Mesendoderm (in vitro differentiated cells): ENCODE results near the gene SMAD5.

Source experiments
- DNase-seq: peaks from one replicate; pipeline ENCODE4 v3.0.0; 2013
- H2AK5ac ChIP-seq: 2 replicates; pipeline ENCODE4 v1.6.1; 2013; ENCODE audit warnings: low read length, inconsistent platforms
- H2BK120ac ChIP-seq: 2 replicates; pipeline ENCODE4 v1.6.1; 2013; ENCODE audit warnings: low read depth, mild to moderate bottlenecking, low read length, moderate library complexity, mixed read lengths
- H2BK15ac ChIP-seq: replicated peaks from 2 replicates; pipeline ENCODE4 v1.6.1; 2013; ENCODE audit warnings: low read depth, mild to moderate bottlenecking, moderate library complexity
- H2BK5ac ChIP-seq: 2 replicates; pipeline ENCODE4 v1.6.1; 2013; ENCODE audit warnings: low read length, inconsistent platforms
- H3K18ac ChIP-seq: 2 replicates; pipeline ENCODE4 v1.6.1; 2013; ENCODE audit warnings: mild to moderate bottlenecking, low read length, mixed read lengths
- H3K23ac ChIP-seq: one replicate; pipeline ENCODE4 v1.6.1; 2013; ENCODE audit warnings: low read length
- H3K27ac ChIP-seq: 2 replicates; pipeline ENCODE4 v1.5.1; 2013; ENCODE audit warnings: low read depth, mild to moderate bottlenecking, inconsistent platforms, low read length, moderate library complexity
- H3K27me3 ChIP-seq: 2 replicates; pipeline ENCODE4 v1.6.1; 2013; ENCODE audit warnings: low read length, control low read depth, mild to moderate bottlenecking, inconsistent platforms; ENCODE audit not compliant: insufficient read depth, poor library complexity
- H3K36me3 ChIP-seq: 2 replicates; pipeline ENCODE4 v1.6.1; 2013; ENCODE audit warnings: low read length, inconsistent platforms; ENCODE audit not compliant: control insufficient read depth, insufficient read depth
- H3K4ac ChIP-seq: one replicate; pipeline ENCODE4 v1.6.1; 2013; ENCODE audit warnings: low read depth, mild to moderate bottlenecking, low read length, moderate library complexity
- H3K4me1 ChIP-seq: 2 replicates; pipeline ENCODE4 v1.6.1; 2013; ENCODE audit warnings: low read depth, low read length, inconsistent platforms; ENCODE audit not compliant: control insufficient read depth
- H3K4me2 ChIP-seq: 2 replicates; pipeline ENCODE4 v1.6.1; 2013; ENCODE audit warnings: low read length
- H3K4me3 ChIP-seq: 2 replicates; pipeline ENCODE4 v1.5.1; 2013; ENCODE audit warnings: mild to moderate bottlenecking, low read length
- H3K56ac ChIP-seq: one replicate; pipeline ENCODE4 v1.6.1; 2013; ENCODE audit warnings: low read length
- H3K79me1 ChIP-seq: 2 replicates; pipeline ENCODE4 v1.6.1; 2013; ENCODE audit warnings: low read length, inconsistent platforms
- H3K79me2 ChIP-seq: 2 replicates; pipeline ENCODE4 v1.6.1; 2013; ENCODE audit warnings: mild to moderate bottlenecking, low read length; ENCODE audit not compliant: control insufficient read depth, insufficient read depth
- H3K9ac ChIP-seq: 2 replicates; pipeline ENCODE4 v1.6.1; 2013; ENCODE audit warnings: low read length, inconsistent platforms
- H4K5ac ChIP-seq: one replicate; pipeline ENCODE4 v1.6.1; 2013; ENCODE audit warnings: low read length
- H4K8ac ChIP-seq: one replicate; pipeline ENCODE4 v1.6.1; 2013; ENCODE audit warnings: low read depth, mild to moderate bottlenecking, control low read depth, low read length, moderate library complexity
- WGBS: extraction: QIAGEN DNeasy Blood & Tissue Kit; methylation state at CpG from one replicate; pipeline ENCODE4 v1.1.7; 2013; ENCODE audit warnings: low lambda C conversion rate, missing lambda C conversion rate; ENCODE audit not compliant: insufficient coverage; ENCODE audit errors: extremely low coverage; 5-methylcytosine and 5-hydroxymethylcytosine counted together

The SMAD5 gene

GRCh38 chr5:136108766-136109165 lies 23.9 kb upstream of the SMAD5 start:
- H2BK5ac ChIP-seq = no peak overlapping the region
- DNase-seq = no peak
- H3K4me1 ChIP-seq = peaks cover 9% of the 10 kb centered on the region
- no peak overlapping the region for H3K56ac ChIP-seq
- H4K5ac ChIP-seq = no peak overlapping the region
- H2BK15ac ChIP-seq = no peak overlapping the region
- no CpG with 5 or more reads among the region's 1 CpG for WGBS
- no peak overlapping the region for H2AK5ac ChIP-seq
- no peak overlapping the region for H3K4ac ChIP-seq
- no peaks in the 10 kb centered on the region for H3K27me3 ChIP-seq
- no peak overlapping the region for H3K18ac ChIP-seq
- H3K9ac ChIP-seq = no peak overlapping the region
- no peak overlapping the region for H2BK120ac ChIP-seq
- H3K4me2 ChIP-seq = no peak overlapping the region
- H4K8ac ChIP-seq = no peak overlapping the region
- H3K79me2 ChIP-seq = no peaks in the 10 kb centered on the region
- no peak overlapping the region for H3K27ac ChIP-seq
- no peaks in the 10 kb centered on the region for H3K36me3 ChIP-seq
- H3K79me1 ChIP-seq = no peaks in the 10 kb centered on the region
- H3K4me3 ChIP-seq = no peak overlapping the region
- H3K23ac ChIP-seq = no peak overlapping the region

- no peak overlapping the region for H3K56ac ChIP-seq
- no CpG with 5 or more reads among the region's 5 CpGs for WGBS
- H3K4me2 ChIP-seq = no peak overlapping the region
- no peak overlapping the region for H3K9ac ChIP-seq
- H2BK120ac ChIP-seq = no peak overlapping the region
- H3K4ac ChIP-seq = no peak overlapping the region
- no peak overlapping the region for H2BK5ac ChIP-seq
- H3K4me3 ChIP-seq = no peak overlapping the region
- no peak overlapping the region for H3K27ac ChIP-seq
- peaks cover 4% of the 10 kb centered on the region for H3K4me1 ChIP-seq
- no peaks in the 10 kb centered on the region for H3K27me3 ChIP-seq
- H4K5ac ChIP-seq = no peak overlapping the region
- H3K36me3 ChIP-seq = no peaks in the 10 kb centered on the region
- no peak overlapping the region for H3K23ac ChIP-seq
- H3K79me1 ChIP-seq = no peaks in the 10 kb centered on the region
- no peak overlapping the region for H4K8ac ChIP-seq
- no peak for DNase-seq
- H3K79me2 ChIP-seq = no peaks in the 10 kb centered on the region
- H2BK15ac ChIP-seq = no peak overlapping the region
- no peak overlapping the region for H2AK5ac ChIP-seq
- no peak overlapping the region for H3K18ac ChIP-seq
Measured at GRCh38 chr5:136109453-136110135, 23.1 kb upstream of the SMAD5 start.

GRCh38 chr5:136113606-136114005 lies 19.0 kb upstream of the SMAD5 start:
- no CpG with 5 or more reads among the region's 2 CpGs for WGBS
- Histone ChIP-seq H3K4me1 (peaks cover 5% of the 10 kb centered on the region), H4K8ac (no peak overlapping the region), H3K23ac (no peak overlapping the region), H3K27me3 (no peaks in the 10 kb centered on the region), H3K79me2 (no peaks in the 10 kb centered on the region), H3K4me2 (no peak overlapping the region), H2BK15ac (no peak overlapping the region), H4K5ac (no peak overlapping the region), H3K79me1 (no peaks in the 10 kb centered on the region), H3K27ac (no peak overlapping the region), H3K18ac (no peak overlapping the region), H2AK5ac (no peak overlapping the region), H3K4ac (no peak overlapping the region), H3K9ac (no peak overlapping the region), H2BK5ac (no peak overlapping the region), H3K36me3 (no peaks in the 10 kb centered on the region), H3K56ac (no peak overlapping the region), H3K4me3 (no peak overlapping the region), H2BK120ac (no peak overlapping the region)
- DNase-seq = no peak

GRCh38 chr5:136114414-136115125 lies 18.1 kb upstream of the SMAD5 start:
- no peak overlapping the region for H3K4ac ChIP-seq
- DNase-seq = no peak
- peaks cover 7% of the 10 kb centered on the region for H3K4me1 ChIP-seq
- no peak overlapping the region for H4K8ac ChIP-seq
- H2BK5ac ChIP-seq = no peak overlapping the region
- H3K36me3 ChIP-seq = no peaks in the 10 kb centered on the region
- H3K23ac ChIP-seq = no peak overlapping the region
- H3K56ac ChIP-seq = peak overlapping the region; percentile 27
- no peak overlapping the region for H3K18ac ChIP-seq
- H4K5ac ChIP-seq = no peak overlapping the region
- H3K27me3 ChIP-seq = no peaks in the 10 kb centered on the region
- H2AK5ac ChIP-seq = no peak overlapping the region
- no CpG with 5 or more reads among the region's 5 CpGs for WGBS
- H2BK15ac ChIP-seq = no peak overlapping the region
- no peak overlapping the region for H3K4me2 ChIP-seq
- no peak overlapping the region for H3K27ac ChIP-seq
- H2BK120ac ChIP-seq = no peak overlapping the region
- H3K9ac ChIP-seq = no peak overlapping the region
- no peaks in the 10 kb centered on the region for H3K79me1 ChIP-seq
- H3K79me2 ChIP-seq = no peaks in the 10 kb centered on the region
- no peak overlapping the region for H3K4me3 ChIP-seq

GRCh38 chr5:136115183-136115865 lies 17.3 kb upstream of the SMAD5 start:
- H3K4me1 ChIP-seq = peaks cover 7% of the 10 kb centered on the region
- H3K79me1 ChIP-seq = no peaks in the 10 kb centered on the region
- H2BK15ac ChIP-seq = no peak overlapping the region
- H3K4me2 ChIP-seq = no peak overlapping the region
- no peak overlapping the region for H3K27ac ChIP-seq
- no peak overlapping the region for H3K9ac ChIP-seq
- no peak overlapping the region for H3K4ac ChIP-seq
- no peak overlapping the region for H2AK5ac ChIP-seq
- H3K18ac ChIP-seq = no peak overlapping the region
- H3K27me3 ChIP-seq = no peaks in the 10 kb centered on the region
- no CpG with 5 or more reads among the region's 1 CpG for WGBS
- H4K5ac ChIP-seq = no peak overlapping the region
- H3K56ac ChIP-seq = no peak overlapping the region
- H4K8ac ChIP-seq = no peak overlapping the region
- H3K36me3 ChIP-seq = no peaks in the 10 kb centered on the region
- H3K4me3 ChIP-seq = no peak overlapping the region
- no peak overlapping the region for H3K23ac ChIP-seq
- no peak overlapping the region for H2BK5ac ChIP-seq
- DNase-seq = no peak
- H3K79me2 ChIP-seq = no peaks in the 10 kb centered on the region
- H2BK120ac ChIP-seq = no peak overlapping the region
